ENCODE data around the gene ANXA2. TPM values are rescaled to one million over a fixed set of nuclear protein-coding genes. Genes with fewer than 3 reads are reported as not detected.

The ANXA2 gene
- total and polyA plus RNA-seq, 2 donors (not counting 1 experiment from before 2014, with no cell fraction given): 116 to 133 TPM

GRCh38 chr15:60384053-60384452 lies 13.7 kb downstream of the ANXA2 start:
- WGBS (ENCODE audit: insufficient coverage): 80% methylated on average over 1 of the region's 3 CpGs
- H3K4me3 Mint-ChIP-seq: no peak overlapping the region
- H3K36me3 ChIP-seq (replicated peaks in 1 of 2; ENCODE audit: control extremely low read depth in 1 of 2, control insufficient read depth in 1 of 2, extremely low read depth in 1 of 2, insufficient read depth in 2 of 2, low read length in 1 of 2): peaks cover 10 to 38% of the 10 kb centered on the region in 2 experiments
- H3K27ac ChIP-seq (ENCODE audit: low read length in 2 of 2): no peak overlapping the region
- H3K9ac ChIP-seq (ENCODE audit: low read length): no peak overlapping the region
- no peak overlapping the region for H2AFZ ChIP-seq (ENCODE audit: insufficient read depth, low read depth, low read length, poor library complexity, severe bottlenecking)
- no peaks in the 10 kb centered on the region for H3K27me3 ChIP-seq (replicated peaks in 1 of 4; ENCODE audit: control extremely low read depth in 1 of 4, control insufficient read depth in 3 of 4, insufficient read depth in 4 of 4, low read length in 3 of 4)
- no peak overlapping the region for H3K4me3 ChIP-seq (ENCODE audit: control extremely low read depth in 1 of 5, extremely low read depth in 1 of 5, insufficient read depth in 1 of 5, low read depth in 2 of 5, low read length in 4 of 5)
- DNase-seq (no peak), ATAC-seq (ENCODE audit: low read depth) (no peak)
- H3K4me1 Mint-ChIP-seq: peaks cover 10% of the 10 kb centered on the region
- POLR2A ChIA-PET: no interaction called here
- TF ChIP-seq EZH2 (IDR thresholded peaks at IDR 0.05; ENCODE audit: borderline replicate concordance, insufficient read depth, low read depth, low read length, poor library complexity, severe bottlenecking): no peak
- TF ChIP-seq CTCF (IDR thresholded peaks at IDR 0.05): no peak
- H3K9me3 Mint-ChIP-seq (ENCODE audit: insufficient read depth): no peaks in the 10 kb centered on the region
- H3K9me3 ChIP-seq (ENCODE audit: control extremely low read depth in 1 of 3, control insufficient read depth in 2 of 3, insufficient read depth in 1 of 3, low read length in 2 of 3): no peaks in the 10 kb centered on the region
- H4K20me1 ChIP-seq (ENCODE audit: control insufficient read depth, insufficient read depth, low read length, poor library complexity, severe bottlenecking): peaks cover 11% of the 10 kb centered on the region
- no peak overlapping the region for H3K27ac Mint-ChIP-seq
- H3K79me2 ChIP-seq (ENCODE audit: control insufficient read depth, insufficient read depth, low read length): peaks cover 22% of the 10 kb centered on the region
- H3K4me2 ChIP-seq (replicated peaks; ENCODE audit: low read depth, low read length, poor library complexity, severe bottlenecking): no peak overlapping the region
- intact Hi-C loops (cut with micrococcal nuclease): no loop called here
- H3K27me3 Mint-ChIP-seq: no peaks in the 10 kb centered on the region
- CTCF ChIA-PET: no interaction called here
- no peaks in the 10 kb centered on the region for H3K4me1 ChIP-seq (ENCODE audit: control insufficient read depth in 2 of 2, insufficient read depth in 2 of 2, low read length in 2 of 2)

GRCh38 chr15:60382773-60383674 lies 14.8 kb downstream of the ANXA2 start:
- intact Hi-C loops (cut with micrococcal nuclease): no loop called here
- TF ChIP-seq CTCF (IDR thresholded peaks at IDR 0.05) (no peak), EZH2 (IDR thresholded peaks at IDR 0.05; ENCODE audit: borderline replicate concordance, insufficient read depth, low read depth, low read length, poor library complexity, severe bottlenecking) (no peak)
- Histone ChIP-seq H4K20me1 (ENCODE audit: control insufficient read depth, insufficient read depth, low read length, poor library complexity, severe bottlenecking) (peaks cover 4% of the 10 kb centered on the region), H3K4me2 (replicated peaks; ENCODE audit: low read depth, low read length, poor library complexity, severe bottlenecking) (no peak overlapping the region), H2AFZ (ENCODE audit: insufficient read depth, low read depth, low read length, poor library complexity, severe bottlenecking) (no peak overlapping the region), H3K27ac (ENCODE audit: low read length in 2 of 2) (no peak overlapping the region), H3K4me1 (ENCODE audit: control insufficient read depth in 2 of 2, insufficient read depth in 2 of 2, low read length in 2 of 2) (no peaks in the 10 kb centered on the region), H3K36me3 (replicated peaks in 1 of 2; ENCODE audit: control extremely low read depth in 1 of 2, control insufficient read depth in 1 of 2, extremely low read depth in 1 of 2, insufficient read depth in 2 of 2, low read length in 1 of 2) (peaks cover 11 to 41% of the 10 kb centered on the region in 2 experiments), H3K27me3 (replicated peaks in 1 of 4; ENCODE audit: control extremely low read depth in 1 of 4, control insufficient read depth in 3 of 4, insufficient read depth in 4 of 4, low read length in 3 of 4) (no peaks in the 10 kb centered on the region), H3K9me3 (ENCODE audit: control extremely low read depth in 1 of 3, control insufficient read depth in 2 of 3, insufficient read depth in 1 of 3, low read length in 2 of 3) (no peaks in the 10 kb centered on the region), H3K9ac (ENCODE audit: low read length) (no peak overlapping the region), H3K79me2 (ENCODE audit: control insufficient read depth, insufficient read depth, low read length) (peaks cover 14% of the 10 kb centered on the region), H3K4me3 (ENCODE audit: control extremely low read depth in 1 of 5, extremely low read depth in 1 of 5, insufficient read depth in 1 of 5, low read depth in 2 of 5, low read length in 4 of 5) (no peak overlapping the region)
- DNase-seq: no peak
- ChIA-PET CTCF (no interaction called here), POLR2A (no interaction called here)
- H3K27ac Mint-ChIP-seq: no peak overlapping the region
- H3K4me1 Mint-ChIP-seq: peaks cover 8% of the 10 kb centered on the region
- no peaks in the 10 kb centered on the region for H3K9me3 Mint-ChIP-seq (ENCODE audit: insufficient read depth)
- H3K4me3 Mint-ChIP-seq: no peak overlapping the region
- no peak for ATAC-seq (ENCODE audit: low read depth)
- no peaks in the 10 kb centered on the region for H3K27me3 Mint-ChIP-seq
- WGBS (ENCODE audit: insufficient coverage): 97% methylated on average over 6 of the region's 8 CpGs
